ENCODE results near the gene PARP16.
A peak's percentile ranks its signal among the peaks of the same experiment; 100 is the strongest.

The PARP16 gene

GRCh38 chr15:65303687-65304380 is 17.2 kb upstream of the PARP16 start:
- Mint-ChIP-seq H3K27me3 (no peaks in the 10 kb centered on the region), H3K27ac (peak overlapping the region; percentile 100), H3K9me3 (no peaks in the 10 kb centered on the region), H3K4me3 (peak overlapping the region; percentile 88), H3K4me1 (ENCODE audit: low read depth) (peaks cover 42% of the 10 kb centered on the region), H3K36me3 (ENCODE audit: low read depth) (peaks cover 2% of the 10 kb centered on the region)
- DNase-seq: peak; percentile 51

DNA sequence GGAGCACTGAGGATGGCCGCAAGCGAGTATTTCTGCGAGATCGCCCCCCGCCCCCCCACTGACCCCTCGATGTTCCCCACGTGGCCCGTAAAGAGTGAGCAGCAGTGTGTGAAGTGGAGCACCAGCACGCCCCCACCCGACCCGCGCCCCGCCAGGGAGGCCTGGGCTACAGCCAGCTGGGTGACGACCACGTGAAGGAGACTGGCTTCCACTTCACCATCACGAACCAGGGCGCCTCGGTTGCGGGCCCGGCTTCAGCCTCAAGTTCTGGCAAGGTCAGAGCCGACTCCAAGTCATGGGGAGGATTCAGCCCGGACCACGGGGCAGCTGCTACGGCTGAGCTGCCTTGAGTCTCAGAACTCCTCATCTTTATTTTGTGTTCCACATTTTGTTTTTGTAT is 15.4 kb upstream of the PARP16 start:
- no peaks in the 10 kb centered on the region for H3K27me3 Mint-ChIP-seq
- no peak overlapping the region for H3K4me3 Mint-ChIP-seq
- no peak for DNase-seq
- peaks cover 52% of the 10 kb centered on the region for H3K4me1 Mint-ChIP-seq (ENCODE audit: low read depth)
- H3K9me3 Mint-ChIP-seq: no peaks in the 10 kb centered on the region
- H3K36me3 Mint-ChIP-seq (ENCODE audit: low read depth): peaks cover 2% of the 10 kb centered on the region
- no peak overlapping the region for H3K27ac Mint-ChIP-seq

DNA sequence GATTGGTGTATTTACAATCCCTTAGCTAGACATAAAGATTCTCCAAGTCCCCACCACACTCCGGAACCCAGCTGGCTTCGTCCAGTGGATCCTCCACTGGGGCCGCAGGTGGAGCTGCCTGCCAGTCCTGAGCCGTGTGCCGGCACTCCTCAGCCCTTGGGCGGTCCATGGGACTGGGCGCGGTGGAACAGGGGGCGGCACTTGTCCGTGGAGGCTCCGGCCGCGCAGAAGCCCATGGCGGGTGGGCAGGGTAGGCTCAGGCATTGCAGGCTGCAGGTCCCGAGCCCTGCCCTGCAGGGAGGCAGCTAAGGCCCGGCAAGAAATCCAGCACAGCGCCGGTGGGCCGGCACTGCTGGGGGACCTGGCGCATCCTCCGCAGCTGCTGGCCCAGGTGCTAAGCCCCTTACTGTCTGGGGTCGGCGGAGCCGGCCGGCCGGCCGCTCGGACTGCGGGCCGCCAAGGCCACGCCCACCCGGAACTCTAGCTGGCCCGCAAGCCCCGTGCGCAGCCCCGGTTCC is 14.3 kb upstream of the PARP16 start:
- Mint-ChIP-seq H3K27me3 (no peaks in the 10 kb centered on the region), H3K9me3 (no peaks in the 10 kb centered on the region), H3K4me1 (ENCODE audit: low read depth) (peaks cover 50% of the 10 kb centered on the region), H3K36me3 (ENCODE audit: low read depth) (peaks cover 2% of the 10 kb centered on the region), H3K4me3 (no peak overlapping the region), H3K27ac (no peak overlapping the region)
- no peak for DNase-seq

- H3K4me1 Mint-ChIP-seq (ENCODE audit: low read depth): peaks cover 40% of the 10 kb centered on the region
- H3K27ac Mint-ChIP-seq: peak overlapping the region; percentile 15
- no peaks in the 10 kb centered on the region for H3K9me3 Mint-ChIP-seq
- DNase-seq: no peak
- no peaks in the 10 kb centered on the region for H3K36me3 Mint-ChIP-seq (ENCODE audit: low read depth)
- H3K27me3 Mint-ChIP-seq: no peaks in the 10 kb centered on the region
- peak overlapping the region; percentile 75 for H3K4me3 Mint-ChIP-seq
Measured at GRCh38 chr15:65298731-65299130, 12.0 kb upstream of the PARP16 start.

- Mint-ChIP-seq H3K9me3 (no peaks in the 10 kb centered on the region), H3K27ac (no peak overlapping the region), H3K27me3 (no peaks in the 10 kb centered on the region), H3K36me3 (ENCODE audit: low read depth) (no peaks in the 10 kb centered on the region), H3K4me1 (ENCODE audit: low read depth) (peaks cover 19% of the 10 kb centered on the region), H3K4me3 (no peak overlapping the region)
- no peak for DNase-seq
Measured at GRCh38 chr15:65292938-65293518, 6.3 kb upstream of the PARP16 start.

- Mint-ChIP-seq H3K4me3 (no peak overlapping the region), H3K9me3 (no peaks in the 10 kb centered on the region), H3K27ac (no peak overlapping the region), H3K4me1 (ENCODE audit: low read depth) (peaks cover 22% of the 10 kb centered on the region), H3K36me3 (ENCODE audit: low read depth) (peaks cover 3% of the 10 kb centered on the region), H3K27me3 (no peaks in the 10 kb centered on the region)
- DNase-seq: no peak
Measured at GRCh38 chr15:65290228-65290627, 3.5 kb upstream of the PARP16 start.

DNA sequence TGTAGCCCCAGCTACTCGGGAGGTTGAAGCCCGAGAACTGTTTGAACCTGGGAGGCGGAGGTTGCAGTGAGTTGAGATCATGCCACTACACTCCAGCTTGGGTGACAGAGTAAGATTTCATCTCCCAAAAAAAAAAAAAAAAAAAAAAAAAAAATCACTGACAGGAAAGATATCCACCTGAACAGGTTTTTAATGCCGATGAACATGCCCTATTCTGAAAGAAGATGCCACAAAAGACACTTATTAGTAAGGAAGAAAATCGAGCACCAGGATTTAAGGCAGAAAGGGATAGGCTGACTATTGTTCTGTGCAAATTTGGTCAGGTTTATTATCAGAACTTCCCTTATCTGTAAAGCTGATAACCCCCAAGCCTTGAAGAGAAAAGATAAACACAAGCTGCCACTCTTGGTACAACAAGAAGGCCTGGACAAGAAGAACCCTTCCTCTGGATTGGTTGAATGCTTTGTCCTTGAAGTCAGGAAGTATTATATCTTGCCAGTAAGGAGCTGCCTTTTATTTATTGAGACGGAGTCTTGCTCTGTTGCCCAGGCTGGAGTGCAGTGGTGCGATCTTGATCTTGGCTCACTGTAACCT is 2.7 kb upstream of the PARP16 start:
- peaks cover 22% of the 10 kb centered on the region for H3K4me1 Mint-ChIP-seq (ENCODE audit: low read depth)
- no peaks in the 10 kb centered on the region for H3K27me3 Mint-ChIP-seq
- H3K4me3 Mint-ChIP-seq: no peak overlapping the region
- no peaks in the 10 kb centered on the region for H3K9me3 Mint-ChIP-seq
- peaks cover 3% of the 10 kb centered on the region for H3K36me3 Mint-ChIP-seq (ENCODE audit: low read depth)
- DNase-seq: no peak
- H3K27ac Mint-ChIP-seq: no peak overlapping the region

DNA sequence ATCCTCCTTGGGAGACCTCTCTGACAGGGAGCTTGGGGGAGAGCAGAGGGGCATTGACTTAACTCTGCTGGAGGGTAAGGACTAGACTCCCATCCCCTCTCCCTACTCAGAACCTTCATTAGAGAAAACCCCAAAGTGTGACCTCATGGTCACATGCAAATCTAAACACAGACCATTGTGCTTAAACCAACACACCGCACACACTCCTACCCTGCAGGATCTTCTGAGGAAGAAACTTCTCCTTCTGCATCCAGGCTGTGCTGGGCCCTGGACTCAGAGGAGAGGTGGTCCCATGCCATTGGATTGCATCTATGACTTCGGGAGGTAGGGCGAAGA is 805 bp upstream of the PARP16 start:
- DNase-seq: no peak
- Mint-ChIP-seq H3K4me3 (peak overlapping the region; percentile 84), H3K27ac (no peak overlapping the region), H3K27me3 (no peaks in the 10 kb centered on the region), H3K9me3 (no peaks in the 10 kb centered on the region), H3K4me1 (ENCODE audit: low read depth) (peaks cover 32% of the 10 kb centered on the region), H3K36me3 (ENCODE audit: low read depth) (peaks cover 9% of the 10 kb centered on the region)

- peaks cover 37% of the 10 kb centered on the region for H3K4me1 Mint-ChIP-seq (ENCODE audit: low read depth)
- no peak for DNase-seq
Measured at GRCh38 chr15:65286069-65286703, 497 bp downstream of the PARP16 start.

GRCh38 chr15:65285291-65286068 is 1.2 kb downstream of the PARP16 start:
- H3K4me1 Mint-ChIP-seq (ENCODE audit: low read depth): peaks cover 37% of the 10 kb centered on the region
- no peak for DNase-seq
- peak overlapping the region; percentile 89 for H3K27ac Mint-ChIP-seq
- H3K27me3 Mint-ChIP-seq: no peaks in the 10 kb centered on the region
- no peaks in the 10 kb centered on the region for H3K9me3 Mint-ChIP-seq
- peaks cover 14% of the 10 kb centered on the region for H3K36me3 Mint-ChIP-seq (ENCODE audit: low read depth)
- H3K4me3 Mint-ChIP-seq: peak overlapping the region; percentile 84

More at GRCh38 chr15:65286069-65286703, 497 bp downstream of the PARP16 start:
- Mint-ChIP-seq H3K36me3 (ENCODE audit: low read depth) (peaks cover 14% of the 10 kb centered on the region), H3K4me3 (peak overlapping the region; percentile 84), H3K9me3 (no peaks in the 10 kb centered on the region), H3K27ac (peak overlapping the region; percentile 89), H3K27me3 (no peaks in the 10 kb centered on the region)

DNA sequence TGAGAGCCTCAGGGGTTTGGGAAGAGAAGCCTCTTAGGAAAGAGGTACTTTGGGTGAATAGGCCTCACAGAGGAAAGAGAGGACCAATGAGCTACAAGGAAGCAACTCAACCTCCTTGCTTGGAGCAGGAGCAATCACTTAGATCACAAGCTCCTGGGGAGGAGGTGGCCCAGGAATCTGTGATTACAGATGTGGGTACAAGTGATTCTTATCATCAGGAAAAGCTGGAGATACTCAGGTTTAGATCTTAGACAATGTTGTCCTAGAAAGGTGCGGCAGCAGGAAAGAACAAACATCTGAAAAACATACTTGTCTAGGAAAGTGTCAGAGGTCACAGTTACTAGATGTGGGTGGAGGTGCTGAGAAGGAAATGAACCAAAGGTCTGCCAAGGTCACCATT is 8.2 kb downstream of the PARP16 start:
- H3K27ac Mint-ChIP-seq: peak overlapping the region; percentile 3
- DNase-seq: no peak
- peaks cover 48% of the 10 kb centered on the region for H3K4me1 Mint-ChIP-seq (ENCODE audit: low read depth)
- no peaks in the 10 kb centered on the region for H3K9me3 Mint-ChIP-seq
- no peaks in the 10 kb centered on the region for H3K27me3 Mint-ChIP-seq
- peaks cover 26% of the 10 kb centered on the region for H3K36me3 Mint-ChIP-seq (ENCODE audit: low read depth)
- no peak overlapping the region for H3K4me3 Mint-ChIP-seq

DNA sequence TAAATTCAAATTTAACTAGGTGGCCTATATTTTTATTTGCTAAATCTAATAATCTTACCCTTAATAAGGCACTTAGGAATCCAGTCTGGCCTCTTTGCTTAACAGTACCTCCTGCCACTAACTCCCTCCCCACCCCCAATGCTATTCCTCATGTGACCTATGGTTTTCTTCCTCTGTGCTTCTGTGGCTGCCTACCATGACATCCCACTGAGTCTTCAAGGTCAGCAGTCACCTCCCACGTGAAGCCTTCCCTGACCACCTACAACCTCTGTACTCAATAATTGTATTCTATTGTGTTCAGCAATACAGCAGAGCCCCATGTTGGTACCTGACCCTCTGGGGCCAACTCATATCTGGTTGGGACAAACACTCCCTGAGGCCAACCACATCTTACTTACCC is 9.7 kb downstream of the PARP16 start:
- no peak overlapping the region for H3K27ac Mint-ChIP-seq
- peaks cover 19% of the 10 kb centered on the region for H3K36me3 Mint-ChIP-seq (ENCODE audit: low read depth)
- no peaks in the 10 kb centered on the region for H3K9me3 Mint-ChIP-seq
- peaks cover 40% of the 10 kb centered on the region for H3K4me1 Mint-ChIP-seq (ENCODE audit: low read depth)
- no peaks in the 10 kb centered on the region for H3K27me3 Mint-ChIP-seq
- no peak overlapping the region for H3K4me3 Mint-ChIP-seq
- no peak for DNase-seq

GRCh38 chr15:65275728-65276126 is 11.0 kb downstream of the PARP16 start:
- Mint-ChIP-seq H3K9me3 (no peaks in the 10 kb centered on the region), H3K27me3 (no peaks in the 10 kb centered on the region), H3K4me3 (no peak overlapping the region), H3K27ac (peak overlapping the region; percentile 73), H3K36me3 (ENCODE audit: low read depth) (peaks cover 20% of the 10 kb centered on the region), H3K4me1 (ENCODE audit: low read depth) (peaks cover 41% of the 10 kb centered on the region)
- DNase-seq: no peak

GRCh38 chr15:65275104-65275727 is 11.5 kb downstream of the PARP16 start:
- H3K27ac Mint-ChIP-seq: peak overlapping the region; percentile 73
- no peak overlapping the region for H3K4me3 Mint-ChIP-seq
- no peak for DNase-seq
- H3K9me3 Mint-ChIP-seq: no peaks in the 10 kb centered on the region
- no peaks in the 10 kb centered on the region for H3K27me3 Mint-ChIP-seq
- H3K4me1 Mint-ChIP-seq (ENCODE audit: low read depth): peaks cover 41% of the 10 kb centered on the region
- H3K36me3 Mint-ChIP-seq (ENCODE audit: low read depth): peaks cover 25% of the 10 kb centered on the region
